ENCODE results near the gene PTPRN2.
"Not testable (repeated sequence)": the region's sequence is repeated elsewhere in the genome, so short reads cannot be mapped to it uniquely, and the experiment has no call there.

PTPRN2 gene

DNA sequence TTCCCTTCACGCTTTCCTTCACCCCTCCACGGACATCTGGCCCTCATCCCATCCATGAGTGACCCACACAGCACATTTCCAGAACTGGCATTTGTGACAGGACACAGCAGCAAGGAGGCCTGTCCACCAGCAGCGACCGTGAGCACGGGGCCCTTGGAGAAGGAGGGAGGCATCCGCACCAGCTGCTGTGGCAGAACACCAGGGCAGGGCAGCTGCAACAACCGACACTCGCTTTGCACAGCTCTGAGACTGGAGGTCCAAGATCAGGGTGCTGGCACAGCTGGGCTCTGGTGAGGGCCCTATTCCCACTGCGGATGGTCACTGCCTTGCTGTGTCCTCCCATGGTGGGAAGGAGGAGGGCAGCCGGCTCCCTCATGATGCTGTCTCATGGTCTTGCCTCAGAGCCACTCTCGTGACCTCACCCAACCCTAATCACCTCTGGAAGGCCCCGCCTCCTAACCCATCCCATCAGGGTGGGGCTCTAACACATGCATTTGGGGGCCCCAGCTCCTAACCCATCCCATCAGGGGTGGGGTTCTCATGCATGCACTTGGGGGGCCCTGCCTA is 36.7 kb downstream of the PTPRN2 start:
- DNase-seq (ENCODE audit: low read depth) = no peak

DNA sequence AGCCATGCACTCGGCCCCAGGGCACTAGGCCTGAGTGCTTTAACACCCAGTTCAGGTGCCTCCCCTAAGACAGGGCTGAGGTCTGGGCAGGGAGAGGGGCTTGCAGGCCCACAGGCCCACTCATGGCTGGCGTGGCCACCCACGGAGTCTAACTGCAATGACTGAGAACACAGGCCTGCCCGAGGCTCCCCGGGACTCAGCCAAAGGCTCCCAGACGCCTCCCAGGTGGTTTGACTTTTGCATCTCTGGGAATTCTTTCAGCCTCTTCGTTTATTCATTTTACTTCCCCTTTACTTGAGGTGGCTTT is 37.3 kb downstream of the PTPRN2 start:
- DNase-seq (ENCODE audit: low read depth) = no peak

DNA sequence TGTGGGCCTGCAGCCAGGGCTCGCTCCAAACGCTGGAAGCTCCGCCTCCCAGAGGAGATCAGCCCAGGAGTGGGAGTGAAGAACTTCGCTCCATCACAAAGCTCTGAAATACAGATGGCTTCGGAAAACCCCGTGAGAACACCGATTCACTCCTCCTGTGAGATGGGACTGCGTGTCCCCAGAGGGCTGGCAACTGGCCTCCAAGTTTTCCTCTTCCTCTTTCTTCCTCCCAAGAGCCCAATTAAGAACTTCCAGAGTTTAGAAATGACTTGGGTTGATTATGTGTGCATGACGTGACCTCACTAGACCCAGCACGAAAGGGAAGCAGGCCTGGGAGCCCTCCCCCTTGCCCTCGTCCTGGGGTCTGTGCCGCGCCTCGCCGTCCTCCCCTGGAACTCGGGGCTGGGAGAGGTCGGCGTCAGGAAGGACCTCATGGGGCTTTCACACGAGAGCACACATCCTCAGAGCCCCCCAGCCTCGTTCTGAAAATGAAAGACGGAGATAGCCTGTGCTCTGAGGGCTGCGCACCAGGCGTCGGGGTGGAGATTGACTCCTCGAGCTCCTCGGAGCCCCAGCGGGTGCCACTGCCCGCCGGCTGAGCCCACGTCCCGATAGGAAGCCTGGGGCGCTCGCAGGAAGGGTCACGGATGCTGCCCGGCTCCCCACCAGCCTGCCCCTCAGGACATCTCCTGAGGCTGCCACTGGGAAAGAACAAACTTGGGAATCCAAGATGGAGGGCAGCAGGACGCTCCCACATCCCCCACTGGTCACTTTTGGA is 37.8 kb downstream of the PTPRN2 start:
- no peak for DNase-seq (ENCODE audit: low read depth)

DNA sequence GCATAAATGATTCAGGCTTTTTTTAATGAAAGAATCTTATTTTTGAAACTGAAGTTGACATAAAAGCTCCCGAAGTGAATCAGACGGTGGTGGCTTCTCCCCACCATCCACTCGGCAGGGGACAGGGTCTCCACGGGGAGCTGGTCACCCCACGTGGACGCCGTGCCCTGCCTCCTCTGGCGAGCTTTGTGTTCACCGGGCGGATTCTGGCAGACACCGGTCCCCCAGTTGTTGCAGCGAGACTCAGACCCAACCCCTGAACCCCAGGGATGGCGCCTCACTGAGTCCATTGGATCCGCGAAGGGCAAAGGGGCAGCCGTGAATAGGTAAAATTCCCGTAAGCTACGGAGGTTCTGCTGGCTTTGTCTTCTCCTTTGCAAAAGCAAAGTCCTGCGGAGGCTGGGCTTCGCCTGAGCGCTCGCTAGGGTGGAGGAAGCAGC is 38.4 kb downstream of the PTPRN2 start:
- DNase-seq (ENCODE audit: low read depth) = no peak

DNA sequence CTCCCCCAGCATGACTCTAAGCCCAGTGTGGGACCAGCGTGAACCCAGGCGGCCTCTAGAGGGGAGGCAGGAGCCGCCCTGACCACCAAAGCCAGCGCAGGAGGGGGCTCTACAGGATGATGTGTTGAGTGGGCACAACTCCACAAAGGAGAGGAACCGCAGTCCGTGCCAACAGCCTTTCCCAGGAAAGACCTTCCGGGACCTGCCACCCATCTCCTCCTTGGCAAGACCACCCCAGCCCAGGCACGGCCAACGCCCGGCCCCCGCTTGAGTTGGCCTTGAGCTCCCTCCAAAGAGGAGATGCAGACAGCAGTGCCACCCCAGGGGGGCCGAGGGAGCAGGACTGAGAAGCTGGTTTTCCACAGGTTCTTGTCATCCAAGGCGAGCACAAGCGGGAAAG is 38.9 kb downstream of the PTPRN2 start:
- DNase-seq (ENCODE audit: low read depth) = no peak

DNA sequence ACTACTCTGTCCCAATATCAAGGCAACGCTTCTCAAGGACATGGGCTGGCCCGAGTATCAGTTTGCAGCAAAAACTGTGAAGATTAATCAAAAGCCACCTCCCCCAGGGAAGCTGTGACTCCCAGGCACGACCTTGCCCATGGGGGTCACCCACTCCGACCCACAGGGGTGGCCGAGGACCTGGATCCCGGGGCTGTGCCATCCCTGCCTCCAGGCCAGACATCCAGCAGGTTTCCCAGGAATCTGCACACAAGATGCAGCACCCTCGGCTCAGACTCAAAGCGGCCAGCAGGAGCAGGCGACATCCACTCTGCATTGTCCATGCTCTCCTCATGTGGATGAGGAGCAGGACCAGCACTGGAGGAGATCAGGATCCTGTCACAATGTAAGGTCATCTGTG is 39.8 kb downstream of the PTPRN2 start:
- DNase-seq (ENCODE audit: low read depth) = no peak

DNA sequence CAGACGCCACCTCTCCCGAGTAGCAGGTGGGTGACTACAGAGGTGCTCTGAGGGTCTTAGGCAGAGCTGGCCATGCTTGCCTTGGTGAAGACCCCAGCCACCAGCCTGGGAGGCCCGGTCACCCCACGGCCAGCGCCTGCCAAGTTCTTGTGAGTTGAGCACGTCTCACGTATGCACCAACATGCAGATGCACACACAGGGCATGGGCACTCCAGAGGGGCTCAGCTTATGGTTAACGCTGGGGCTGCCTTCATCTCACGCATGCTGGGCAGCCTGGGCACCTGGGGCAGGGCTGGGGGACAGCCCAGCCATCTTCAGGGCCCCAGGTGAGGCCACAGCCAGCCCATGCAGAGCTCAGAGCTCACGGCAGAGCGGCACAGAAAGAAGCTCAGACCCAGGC is 41.0 kb downstream of the PTPRN2 start:
- DNase-seq (ENCODE audit: low read depth) = no peak

DNA sequence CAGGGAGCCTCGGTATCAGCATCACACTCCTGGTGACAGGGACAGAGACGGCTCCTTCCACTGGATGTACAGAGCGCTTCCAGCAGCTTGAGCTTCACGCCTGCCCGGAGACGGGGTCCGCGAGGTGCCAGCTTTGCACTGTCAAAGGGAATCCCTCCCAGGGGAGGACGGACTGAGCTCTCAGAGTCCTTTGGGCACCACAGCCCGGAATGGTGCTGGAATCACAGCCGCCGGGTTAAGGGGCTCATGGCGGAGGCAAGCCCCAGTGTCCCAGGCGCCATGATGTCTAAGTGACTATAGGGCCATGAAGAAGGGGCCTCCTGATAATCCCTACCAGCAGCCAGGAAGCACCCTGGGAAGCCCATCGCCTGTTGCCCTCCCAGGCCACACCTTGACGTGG is 41.4 kb downstream of the PTPRN2 start:
- DNase-seq (ENCODE audit: low read depth) = no peak

DNA sequence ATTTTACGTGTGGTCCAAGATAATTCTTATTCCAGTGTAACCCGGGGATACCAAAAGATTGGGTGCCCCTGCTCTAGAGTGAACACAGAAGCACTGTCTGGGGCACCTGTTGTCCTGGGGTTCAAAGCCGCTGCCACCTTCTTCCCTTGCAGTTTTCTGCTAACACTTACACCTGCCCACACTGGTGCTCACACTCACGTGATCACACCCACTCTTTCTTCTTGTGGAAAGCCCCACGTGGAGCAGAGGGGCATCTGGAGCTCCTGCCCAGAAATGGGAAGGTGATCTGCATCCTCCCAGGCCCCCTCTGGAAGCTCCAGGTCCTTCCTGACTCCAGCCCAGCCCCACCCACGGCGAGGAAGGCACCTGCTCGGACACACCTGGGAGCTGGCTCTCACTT is 42.9 kb downstream of the PTPRN2 start:
- DNase-seq (ENCODE audit: low read depth) = no peak

DNA sequence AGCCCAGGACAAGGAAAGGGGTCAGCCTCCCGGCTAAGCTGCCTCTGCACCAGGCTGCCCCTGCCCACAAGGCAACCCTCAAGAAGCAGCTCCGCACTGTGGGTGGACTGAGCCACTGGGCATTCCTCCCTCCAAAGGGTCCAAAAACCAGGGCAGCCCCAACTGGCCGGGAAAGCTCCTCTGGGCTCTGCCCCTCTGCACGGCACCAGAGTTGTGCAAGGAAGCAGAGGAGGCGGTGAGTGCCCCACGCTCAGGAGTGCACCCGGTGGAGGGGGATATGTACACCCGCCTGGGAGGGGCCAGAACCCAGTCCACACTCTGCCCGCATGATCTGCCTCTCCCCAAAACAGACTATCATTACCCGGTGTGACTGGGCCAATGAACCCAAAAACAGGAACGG is 43.8 kb downstream of the PTPRN2 start:
- no peak for DNase-seq (ENCODE audit: low read depth)

DNA sequence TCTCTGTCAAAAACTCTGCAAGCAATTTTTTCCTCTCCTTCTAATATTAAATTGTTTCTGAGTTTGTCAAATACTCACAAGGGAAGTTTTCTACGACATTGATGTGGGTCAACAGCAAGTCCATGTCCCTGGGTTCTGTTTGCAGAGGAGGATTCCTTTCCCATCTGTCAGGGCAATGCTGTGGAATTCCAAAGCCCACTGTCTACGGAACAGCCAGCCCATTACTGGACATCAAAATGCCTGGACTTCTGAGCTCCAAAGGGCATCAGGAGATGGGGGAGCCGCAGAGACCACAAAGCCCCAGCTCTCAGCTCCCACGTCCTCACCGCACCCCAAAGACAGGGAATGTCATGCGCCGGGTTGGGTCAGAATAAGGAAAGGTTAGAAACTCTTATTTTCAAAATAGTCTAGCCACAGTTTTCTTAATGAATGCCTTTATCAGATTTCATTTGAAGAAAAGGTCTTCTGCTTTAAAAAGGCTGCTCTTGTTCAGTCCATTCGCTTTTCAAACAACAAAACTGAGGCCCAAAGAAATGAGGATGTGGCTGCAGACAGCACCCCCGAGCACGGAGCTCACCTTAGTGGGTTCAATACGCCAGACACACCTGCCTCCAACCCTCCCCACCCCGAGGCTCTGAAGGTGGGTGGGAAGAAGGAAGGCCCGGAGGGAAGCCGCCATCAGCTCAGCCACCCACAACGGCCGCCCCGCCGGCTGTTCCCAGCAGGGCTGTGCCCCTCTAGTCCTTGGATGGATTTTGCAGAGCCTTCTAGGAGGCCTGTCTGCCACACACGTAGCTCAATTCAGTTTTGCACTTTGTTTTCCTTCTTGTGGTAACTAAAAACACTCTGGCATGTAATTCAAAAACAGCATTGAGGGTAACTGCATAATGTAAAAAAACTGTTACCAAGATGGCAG is 44.7 kb downstream of the PTPRN2 start:
- DNase-seq (ENCODE audit: low read depth) = no peak

DNA sequence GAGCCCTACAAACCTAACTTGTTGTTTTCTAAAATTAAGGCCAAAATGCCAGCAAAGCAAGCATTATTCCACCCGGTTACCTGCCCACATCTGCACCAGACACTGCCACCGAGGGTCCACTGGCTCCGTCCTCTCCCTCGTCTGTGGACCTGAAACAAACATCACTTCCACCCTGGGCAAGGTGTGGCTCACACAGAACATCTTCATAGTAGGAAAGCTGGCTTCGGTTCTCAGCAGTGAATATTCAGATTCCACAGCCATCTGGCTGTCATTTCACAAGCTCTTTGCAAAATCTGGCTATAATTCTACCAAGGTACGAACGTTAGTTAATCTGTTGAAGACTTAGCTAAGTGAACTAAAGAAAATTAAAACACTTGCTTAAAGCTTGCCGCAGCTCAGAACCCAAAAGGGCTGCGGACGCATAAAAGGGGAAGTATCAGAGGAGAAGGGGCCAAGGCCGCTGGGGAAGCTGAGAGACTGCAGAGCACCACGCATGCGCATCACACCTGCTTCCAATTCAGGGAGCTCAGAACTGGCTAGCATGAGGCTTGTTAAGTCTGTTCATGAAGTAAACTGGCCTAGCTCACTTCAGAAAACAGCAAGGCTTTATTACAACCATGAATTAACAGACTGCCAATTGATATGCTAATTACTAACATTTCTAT is 46.1 kb downstream of the PTPRN2 start:
- no peak for DNase-seq (ENCODE audit: low read depth)

DNA sequence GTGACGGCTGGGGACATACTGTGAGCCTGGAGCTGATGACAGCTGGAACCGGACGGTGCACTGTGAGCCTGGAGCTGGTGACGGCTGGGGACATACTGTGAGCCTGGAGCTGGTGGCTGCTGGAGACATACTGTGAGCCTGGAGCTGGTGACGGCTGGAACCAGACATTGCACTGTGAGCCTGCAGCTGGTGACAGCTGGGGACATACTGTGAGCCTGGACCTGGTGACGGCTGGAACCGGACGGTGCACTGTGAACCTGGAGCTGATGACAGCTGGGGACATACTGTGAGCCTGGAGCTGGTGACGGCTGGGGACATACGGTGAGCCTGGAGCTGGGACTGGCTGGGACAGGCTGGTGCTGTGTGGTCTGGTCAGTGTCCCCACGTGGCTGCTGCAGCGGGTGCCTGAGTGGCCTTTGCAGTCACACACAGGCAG is 47.9 kb downstream of the PTPRN2 start:
- DNase-seq (ENCODE audit: low read depth) = no peak

DNA sequence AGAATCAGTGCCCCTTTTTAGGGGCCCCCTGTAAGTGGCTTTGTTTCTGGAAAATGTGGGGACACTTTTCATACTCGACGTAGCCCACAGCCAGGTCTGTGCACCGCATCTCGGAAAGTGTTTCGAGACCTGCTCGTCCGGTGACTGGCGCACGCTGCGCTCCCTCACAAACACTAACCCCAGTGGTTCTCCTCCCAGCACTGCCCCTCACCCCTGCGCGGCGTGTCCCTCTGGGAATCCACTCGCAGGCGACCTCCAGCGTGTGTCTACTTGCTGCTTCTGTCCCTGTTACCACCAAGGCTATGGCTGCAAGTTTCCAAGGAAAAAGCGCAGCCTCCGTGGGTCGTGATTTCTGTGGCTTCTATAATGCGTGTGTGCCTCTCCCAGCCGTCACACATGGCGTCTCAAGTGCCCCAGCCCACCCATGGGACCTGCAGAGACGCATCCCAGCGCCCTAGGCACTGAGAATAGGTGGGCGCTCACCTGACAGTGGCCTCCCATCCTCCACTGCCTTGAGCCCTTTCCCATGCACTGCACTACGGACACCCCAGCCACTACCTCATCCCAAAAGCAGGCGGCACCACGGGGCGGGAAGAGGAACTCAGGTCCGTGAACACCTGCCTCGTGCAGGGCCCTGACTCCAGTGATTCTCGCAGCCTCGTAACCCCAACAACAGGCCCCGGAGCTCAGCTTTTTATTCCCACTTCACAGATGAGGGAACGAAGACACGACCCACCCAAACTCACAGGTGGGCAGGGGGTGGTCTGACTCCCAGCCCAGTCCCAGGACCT is 49.3 kb downstream of the PTPRN2 start:
- no peak for DNase-seq (ENCODE audit: low read depth)

DNA sequence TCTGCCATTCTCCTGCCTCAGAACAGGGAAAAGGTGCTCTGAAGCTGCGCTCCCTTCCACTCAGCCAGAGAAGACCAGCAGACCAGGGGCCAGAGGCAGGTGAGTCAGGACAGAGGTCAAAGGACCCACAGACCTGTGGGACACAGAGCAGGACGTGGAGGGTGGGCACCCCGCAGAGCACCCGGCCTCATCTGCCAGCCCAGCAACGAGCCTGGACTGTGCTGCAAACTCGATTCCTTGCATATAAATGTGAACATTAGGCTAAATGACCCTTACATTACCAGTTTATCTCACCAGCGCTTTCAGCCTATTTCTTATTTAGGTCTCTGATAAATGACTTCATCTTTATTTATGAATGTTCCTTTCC is 50.1 kb downstream of the PTPRN2 start:
- DNase-seq (ENCODE audit: low read depth) = no peak

DNA sequence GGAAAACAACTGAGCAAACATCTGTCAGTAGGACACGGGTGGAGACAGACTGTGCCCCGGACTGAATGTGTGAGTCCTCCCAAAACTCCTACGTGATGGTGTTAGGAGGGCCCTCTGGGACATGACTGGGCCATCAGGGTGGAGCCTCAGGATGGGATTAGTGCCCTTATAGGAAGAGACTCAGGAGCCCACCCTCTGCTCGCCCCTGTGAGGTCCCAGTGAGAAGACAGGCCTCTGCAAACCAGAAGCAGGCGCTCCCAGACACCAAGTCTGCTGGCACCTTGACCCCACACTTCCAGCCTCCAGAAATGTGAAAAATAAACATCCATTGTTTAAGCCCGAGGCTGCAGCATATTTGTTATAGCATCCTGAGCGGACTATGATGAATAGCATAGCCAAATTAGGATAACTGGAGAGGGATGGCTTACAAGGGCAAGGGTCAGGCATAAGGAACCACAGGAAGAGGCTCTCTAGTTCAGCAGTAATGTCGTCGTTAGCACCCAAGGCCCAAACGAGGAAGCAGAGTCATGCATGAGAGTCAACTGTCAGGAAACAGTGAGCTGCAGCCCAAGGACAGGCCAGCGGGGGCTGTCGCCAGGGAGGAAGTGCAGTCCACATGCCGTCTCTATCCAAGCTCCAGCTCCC is 50.6 kb downstream of the PTPRN2 start:
- DNase-seq (ENCODE audit: low read depth) = no peak

DNA sequence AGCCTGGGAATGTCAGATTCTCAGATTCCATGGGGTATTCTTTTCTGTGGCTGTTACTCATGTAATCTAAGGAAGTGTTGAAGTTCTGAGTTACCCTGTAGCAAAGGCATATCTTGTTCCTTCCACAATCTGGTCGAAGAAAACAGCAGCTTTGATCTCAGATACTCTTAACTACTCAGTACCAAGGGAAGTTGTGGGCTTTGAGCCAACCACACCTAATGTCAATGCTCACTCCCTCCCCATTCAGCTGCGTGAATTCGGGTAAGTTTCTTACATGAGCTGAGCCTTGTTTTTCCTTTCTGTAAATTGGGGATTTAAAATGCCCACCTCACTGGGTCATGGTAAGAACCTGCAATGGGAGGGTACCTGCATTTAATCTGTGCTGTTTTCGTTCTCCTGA is 52.5 kb downstream of the PTPRN2 start:
- no peak for DNase-seq (ENCODE audit: low read depth)

DNA sequence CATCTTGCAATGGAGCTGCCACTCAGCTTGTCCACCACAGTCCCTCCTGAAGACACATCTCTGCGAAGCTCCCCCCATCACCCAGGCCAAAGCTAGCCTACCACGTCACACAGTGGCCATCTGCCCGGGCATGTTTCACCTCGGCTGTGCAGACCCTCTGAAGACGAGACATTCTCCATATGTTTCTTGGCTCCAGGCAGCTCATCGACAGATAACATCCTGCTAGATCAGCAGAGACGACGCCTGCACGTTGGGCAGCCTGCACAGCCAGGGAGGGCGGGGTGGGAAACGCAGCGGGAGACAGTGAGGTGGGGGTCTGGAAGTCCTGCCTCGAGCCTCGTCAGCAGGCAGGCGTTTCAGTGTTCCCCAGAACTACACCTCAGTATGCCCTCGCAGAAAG is 53.0 kb downstream of the PTPRN2 start:
- no peak for DNase-seq (ENCODE audit: low read depth)

DNA sequence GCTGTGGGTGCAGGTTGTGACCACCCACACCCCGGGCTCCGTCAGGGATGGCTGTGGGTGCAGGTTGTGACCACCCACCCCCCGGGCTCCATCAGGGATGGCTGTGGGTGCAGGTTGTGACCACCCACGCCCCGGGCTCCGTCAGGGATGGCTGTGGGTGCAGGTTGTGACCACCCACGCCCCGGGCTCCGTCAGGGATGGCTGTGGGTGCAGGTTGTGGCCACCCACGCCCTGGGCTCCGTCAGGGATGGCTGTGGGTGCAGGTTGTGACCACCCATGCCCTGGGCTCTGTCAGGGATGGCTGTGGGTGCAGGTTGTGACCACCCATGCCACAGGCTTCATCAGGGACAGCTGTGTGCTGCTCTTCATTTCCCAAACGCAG is 53.5 kb downstream of the PTPRN2 start:
- not testable (repeated sequence) for DNase-seq (ENCODE audit: low read depth)

DNA sequence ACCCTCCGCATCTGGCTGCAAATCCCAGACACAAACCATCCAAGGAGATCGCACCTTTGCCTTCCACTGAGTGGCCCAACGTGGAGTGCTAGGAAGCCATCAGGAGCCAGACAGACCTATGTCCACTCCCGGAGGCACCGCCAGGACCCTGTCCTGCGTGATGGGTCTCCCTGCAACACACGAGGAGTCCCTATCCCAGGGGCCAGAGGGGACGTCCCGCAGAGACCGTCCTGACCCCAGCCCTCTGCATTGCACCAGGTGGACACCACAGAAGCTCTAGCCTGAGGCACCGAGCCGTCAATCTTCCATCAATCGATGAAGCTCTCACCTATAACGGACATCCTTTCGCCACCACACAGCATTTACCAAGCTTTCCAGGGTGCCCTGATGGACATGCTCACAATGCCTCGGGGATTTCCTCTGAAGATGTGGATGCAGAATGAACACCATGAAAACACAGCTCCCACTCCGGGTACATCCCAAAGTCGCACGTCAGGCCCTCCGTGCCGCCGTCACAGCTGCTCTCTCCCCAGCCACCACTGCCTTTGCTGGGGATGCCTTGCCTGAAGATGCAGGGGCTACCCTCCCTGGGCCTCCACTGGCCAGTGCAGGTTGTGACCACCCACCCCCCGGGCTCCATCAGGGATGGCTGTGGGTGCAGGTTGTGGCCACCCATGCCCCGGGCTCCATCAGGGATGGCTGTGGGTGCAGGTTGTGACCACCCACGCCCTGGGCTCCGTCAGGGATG is 54.1 kb downstream of the PTPRN2 start:
- DNase-seq (ENCODE audit: low read depth) = no peak
